GM19395 (cell line): ENCODE results near the gene BIK.

ENCODE experiments used
- ATAC-seq: cut with Tn5 transposase; IDR thresholded peaks from one replicate; pipeline ENCODE4 v1.9.1; 2021; ENCODE audit warnings: mild to moderate bottlenecking, moderate library complexity; ENCODE audit not compliant: unreplicated experiment

BIK gene, protein sequence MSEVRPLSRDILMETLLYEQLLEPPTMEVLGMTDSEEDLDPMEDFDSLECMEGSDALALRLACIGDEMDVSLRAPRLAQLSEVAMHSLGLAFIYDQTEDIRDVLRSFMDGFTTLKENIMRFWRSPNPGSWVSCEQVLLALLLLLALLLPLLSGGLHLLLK

DNA sequence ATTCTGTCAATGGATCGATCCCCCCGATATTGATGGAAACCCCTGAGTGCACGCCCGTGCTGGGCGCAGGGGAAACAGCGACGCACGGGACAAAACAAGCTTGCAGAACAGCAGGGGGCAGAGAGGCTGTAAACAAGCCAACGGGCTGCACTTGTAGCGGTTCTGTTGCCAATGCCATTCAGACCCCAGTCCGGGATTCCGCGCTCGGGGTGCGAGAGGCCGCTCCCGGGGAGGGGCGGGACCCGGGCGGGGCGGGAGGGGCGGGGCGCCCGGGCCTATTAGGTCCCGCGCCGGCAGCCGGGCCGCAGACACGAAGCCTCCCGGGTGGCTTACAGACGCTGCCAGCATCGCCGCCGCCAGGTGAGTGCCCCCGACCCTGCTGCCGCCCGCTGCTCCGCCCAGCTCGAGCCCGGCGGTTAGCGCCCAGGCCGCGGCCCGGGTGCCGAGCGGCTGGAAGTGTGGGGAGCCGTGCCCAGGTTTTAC lies at the start of gene BIK:
TSS of gene BIK (plus strand) at position 307 of the 483 bp plus-strand sequence. CDS start 13,273 bp downstream, outside the sequence.
- ATAC-seq: no peak

DNA sequence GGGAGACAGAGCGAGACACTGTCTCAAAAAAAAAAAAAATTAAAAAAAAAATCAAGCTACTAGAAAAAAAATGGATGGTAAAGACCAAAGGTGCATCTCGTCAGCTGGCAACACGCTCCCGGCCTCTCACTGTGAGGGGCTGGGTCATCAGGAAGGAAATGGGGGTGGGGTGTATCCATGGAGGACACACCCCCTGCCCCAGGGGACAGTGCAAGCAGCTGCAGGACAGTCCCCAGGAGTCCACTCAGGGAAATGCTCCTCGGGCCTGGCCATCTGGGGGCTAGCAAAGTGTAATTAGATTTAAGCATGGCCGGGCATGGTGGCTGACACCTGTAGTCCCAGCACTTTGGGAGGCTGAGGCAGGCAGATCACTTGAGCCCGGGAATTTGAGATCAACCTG lies 44.4 kb upstream of the BIK start:
- ATAC-seq: no peak

DNA sequence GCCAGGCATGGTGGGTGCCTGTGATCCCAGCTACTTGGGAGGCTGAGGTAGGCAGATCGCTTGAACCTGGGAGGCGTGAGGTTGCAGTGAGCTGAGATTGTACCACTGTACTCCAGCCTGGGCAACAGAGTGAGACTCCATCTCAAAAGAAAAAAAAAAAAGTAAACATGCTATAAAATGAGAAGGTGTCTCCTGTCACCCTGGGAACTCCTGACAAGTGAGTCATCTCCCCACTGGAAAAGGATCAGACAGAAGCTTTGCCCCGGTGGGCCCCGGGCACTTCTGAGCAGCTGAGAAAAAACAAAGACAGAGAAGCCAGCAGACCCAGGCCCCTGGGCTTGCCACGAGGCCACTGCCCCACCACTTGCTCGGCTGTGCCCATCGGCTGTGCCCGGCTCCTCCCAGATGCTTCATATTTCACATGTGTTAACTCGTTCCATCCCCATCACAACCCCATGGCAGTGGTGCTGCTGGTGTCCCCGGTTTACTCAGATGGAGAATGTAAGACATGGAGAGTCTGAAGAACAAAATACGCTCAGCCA lies 43.6 kb upstream of the BIK start:
- no peak for ATAC-seq

DNA sequence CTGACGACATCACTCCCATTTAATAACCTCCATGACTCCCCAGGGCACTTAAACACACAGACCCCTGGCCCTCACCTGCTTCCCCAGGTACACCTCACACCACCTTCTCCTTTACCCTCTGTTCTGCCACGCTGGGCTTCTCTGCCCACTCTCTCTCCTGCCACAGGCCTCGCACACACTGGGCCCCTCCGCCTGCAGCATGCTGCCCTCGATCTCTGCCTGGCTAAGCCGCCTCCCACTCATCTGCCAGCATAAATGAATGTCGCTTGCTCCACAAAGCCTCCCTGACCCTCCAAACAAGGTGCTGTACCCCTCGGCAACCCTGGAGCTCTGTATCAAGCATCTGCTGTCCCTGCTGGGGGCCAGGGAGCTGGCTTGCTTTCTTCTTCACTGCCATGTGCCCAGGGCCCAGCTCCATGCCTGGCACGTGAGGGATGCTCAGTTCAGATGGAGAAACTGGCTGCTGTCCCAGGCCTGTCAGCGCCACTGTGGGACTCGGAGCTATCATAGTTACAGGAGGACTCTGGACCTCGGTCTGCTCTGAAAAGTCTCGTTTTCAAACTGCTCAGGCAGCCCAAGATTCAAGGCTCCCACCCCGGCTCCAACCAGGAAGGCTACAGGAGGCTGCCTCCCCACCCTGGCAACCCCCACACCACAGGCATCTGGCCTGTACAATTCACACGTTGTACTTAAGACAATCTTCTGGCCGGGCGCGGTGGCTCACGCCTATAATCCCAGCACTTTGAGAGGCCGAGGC lies 33.3 kb upstream of the BIK start:
- ATAC-seq: no peak

DNA sequence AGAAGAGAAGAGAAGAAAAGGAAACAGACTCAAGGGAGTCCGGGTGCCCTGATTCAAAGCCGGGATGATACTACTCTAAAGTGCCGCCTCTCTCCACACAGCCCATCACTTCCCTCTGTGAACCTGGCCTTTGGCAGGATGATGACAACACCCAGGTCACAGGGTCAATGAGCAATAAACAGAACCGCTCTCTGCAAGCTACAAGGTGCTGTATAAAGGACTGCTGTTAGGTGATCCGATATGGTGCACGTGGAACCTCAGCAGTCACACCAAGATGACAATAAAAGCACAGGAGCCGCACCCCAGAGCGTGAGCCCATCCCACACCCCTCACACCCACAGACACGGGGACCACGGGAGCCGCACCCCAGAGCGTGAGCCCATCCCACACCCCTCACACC lies 32.0 kb upstream of the BIK start:
- ATAC-seq: no peak

DNA sequence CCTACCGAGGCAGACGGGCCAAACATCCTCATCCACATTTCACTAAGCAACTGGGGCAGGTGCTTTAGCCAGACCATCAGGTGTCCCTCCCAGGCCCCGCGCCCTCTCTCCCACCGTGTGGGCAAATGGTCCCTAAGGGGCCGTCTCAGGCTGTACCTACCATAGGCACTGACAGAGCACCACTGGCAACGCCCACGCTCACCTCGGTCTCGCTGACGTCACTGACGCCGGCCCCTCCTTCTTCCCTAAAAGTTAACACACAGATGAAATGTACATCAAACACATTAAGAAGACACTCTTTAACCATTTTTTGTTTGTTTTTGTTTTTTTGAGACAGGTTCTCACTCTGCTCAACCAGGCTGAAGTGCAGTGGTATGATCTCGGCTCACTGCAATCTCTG lies 30.8 kb upstream of the BIK start:
- no peak for ATAC-seq

DNA sequence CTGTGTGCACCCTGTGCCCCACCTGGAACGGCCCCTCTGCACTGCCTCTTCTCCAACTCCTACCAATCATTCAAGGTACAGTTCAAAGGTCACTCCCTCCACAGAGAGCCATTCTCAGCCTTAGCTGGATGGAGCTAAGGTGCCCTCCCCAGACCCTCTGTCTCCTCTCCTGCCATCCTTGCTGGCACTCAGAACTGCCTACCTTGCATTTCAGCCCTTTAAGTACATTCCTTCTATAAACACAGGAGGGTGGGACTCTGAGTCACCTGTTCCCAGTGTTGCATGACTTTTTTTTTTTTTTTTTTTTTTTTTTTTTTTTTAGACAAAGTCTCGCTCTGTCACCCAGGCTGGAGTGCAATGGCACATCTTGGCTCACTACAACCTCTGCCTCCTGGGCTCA lies 29.9 kb upstream of the BIK start:
- ATAC-seq: no peak

DNA sequence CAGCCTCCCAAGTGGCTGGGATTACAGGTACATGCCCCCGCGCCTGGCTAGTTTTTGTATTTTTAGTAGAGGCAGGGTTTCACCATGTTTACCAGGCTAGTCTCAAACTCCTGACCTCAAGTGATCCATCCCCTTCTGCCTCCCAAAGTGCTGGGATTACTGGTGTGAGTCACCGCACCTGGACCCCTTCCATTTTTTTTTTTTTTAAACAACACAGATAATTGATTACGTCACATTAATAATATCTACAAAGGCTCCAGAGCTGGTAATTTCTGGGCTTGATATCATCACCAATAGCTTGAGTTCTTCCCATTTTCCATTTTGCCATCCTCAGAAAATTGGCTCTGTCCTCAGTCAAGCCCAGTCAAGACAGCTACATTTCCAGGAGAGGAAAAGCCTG lies 28.6 kb upstream of the BIK start:
- ATAC-seq: no peak

DNA sequence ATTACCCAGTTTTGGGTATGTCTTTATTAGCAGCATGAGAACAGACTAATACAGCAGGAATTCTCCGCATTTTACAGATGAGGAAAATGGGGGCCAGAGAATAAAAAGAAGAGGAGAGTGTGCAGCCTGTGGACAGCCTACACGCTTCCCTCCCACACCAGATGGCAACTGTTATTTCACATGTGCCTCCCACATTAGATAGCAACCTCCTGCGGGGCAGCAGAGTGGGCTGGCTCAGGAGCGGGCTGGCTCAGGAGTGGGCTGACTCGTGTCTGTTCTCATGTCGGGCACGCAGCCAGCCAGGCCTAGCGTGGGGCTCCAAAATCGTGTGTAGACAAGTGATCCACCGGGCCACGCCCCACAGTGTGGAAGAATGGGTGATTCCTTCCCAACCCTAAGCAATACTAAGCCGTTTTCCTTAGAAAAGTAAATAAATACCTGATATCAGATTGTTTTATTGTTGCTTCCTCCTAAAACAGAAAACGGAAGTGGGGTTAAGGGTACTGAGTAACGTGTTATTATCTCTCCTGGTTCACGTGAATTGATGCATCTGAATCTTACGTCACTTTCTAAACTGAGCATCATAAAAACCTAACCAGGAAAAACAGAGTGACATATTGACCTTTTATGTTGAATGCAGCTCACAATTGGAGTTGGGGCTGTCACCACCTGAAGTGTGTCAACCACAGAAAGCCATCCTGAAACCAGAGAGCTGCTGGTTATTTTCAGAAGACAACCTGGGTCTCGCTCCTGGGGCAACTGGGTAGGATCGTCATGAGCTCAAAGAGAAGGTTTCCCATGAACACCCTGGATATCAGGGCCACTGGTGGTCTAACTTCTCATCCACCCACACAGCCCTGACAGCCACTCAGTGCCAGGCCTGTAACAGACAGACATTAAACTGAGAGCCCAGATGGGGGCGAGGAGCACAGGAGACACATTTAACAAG lies 24.6 kb upstream of the BIK start:
- no peak for ATAC-seq

DNA sequence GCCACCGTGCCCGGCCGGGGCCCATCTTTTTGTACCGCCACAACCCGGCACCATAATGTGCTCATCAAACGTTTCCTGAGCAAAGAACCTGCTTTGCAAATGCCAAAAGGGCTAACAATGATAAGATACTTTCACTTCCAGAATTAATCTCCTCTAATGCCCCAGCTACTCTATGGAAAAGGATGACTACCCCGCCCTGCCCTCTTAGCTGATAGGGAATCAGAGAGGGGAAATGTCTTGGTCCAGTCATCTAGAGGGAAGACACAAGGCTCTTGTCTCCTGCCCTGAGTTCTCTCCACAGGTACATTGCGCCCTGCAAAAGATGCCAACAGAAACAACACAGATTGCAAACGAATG lies 21.9 kb upstream of the BIK start:
- ATAC-seq: no peak

DNA sequence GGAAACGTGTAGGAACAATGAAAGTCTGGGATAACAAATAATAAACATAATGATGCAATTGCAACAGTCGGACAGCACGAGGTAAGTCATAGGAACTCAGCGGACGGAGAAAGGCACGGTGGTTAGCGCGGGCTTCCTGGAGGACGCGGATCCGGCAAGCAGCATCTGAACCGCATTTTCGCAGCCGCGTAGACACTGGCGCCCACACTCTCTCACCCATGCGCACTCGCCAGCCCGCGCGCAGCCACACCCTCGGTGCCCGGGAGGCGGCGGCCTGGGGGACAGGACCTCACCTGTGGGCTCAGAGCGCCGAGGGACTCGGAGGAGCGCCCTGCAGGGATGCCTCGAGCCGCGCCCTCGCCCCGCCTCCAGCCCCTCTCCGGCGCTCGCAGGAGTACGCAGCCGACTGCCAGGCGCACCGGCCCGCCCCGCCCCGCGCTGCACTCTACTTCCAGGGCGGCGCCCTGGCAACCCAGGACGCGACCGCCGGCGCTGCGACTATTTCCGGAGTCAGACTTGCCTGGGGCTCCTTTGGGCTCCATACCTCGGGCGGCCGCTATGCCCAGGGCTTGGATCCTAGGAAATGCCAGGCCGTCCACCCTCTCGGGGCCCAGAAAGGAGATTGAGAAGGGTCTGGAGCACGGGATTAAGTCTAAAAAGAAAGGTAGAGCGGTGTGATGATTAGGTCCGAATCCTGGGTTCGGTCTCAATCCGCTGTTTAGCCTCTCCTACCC lies 21.4 kb upstream of the BIK start, which contains the start of gene TTLL1:
TSS of gene TTLL1 (minus strand) at position 408 of the 734 bp plus-strand sequence. CDS start 13,805 bp downstream, outside the sequence.
- ATAC-seq: peak; percentile 70

DNA sequence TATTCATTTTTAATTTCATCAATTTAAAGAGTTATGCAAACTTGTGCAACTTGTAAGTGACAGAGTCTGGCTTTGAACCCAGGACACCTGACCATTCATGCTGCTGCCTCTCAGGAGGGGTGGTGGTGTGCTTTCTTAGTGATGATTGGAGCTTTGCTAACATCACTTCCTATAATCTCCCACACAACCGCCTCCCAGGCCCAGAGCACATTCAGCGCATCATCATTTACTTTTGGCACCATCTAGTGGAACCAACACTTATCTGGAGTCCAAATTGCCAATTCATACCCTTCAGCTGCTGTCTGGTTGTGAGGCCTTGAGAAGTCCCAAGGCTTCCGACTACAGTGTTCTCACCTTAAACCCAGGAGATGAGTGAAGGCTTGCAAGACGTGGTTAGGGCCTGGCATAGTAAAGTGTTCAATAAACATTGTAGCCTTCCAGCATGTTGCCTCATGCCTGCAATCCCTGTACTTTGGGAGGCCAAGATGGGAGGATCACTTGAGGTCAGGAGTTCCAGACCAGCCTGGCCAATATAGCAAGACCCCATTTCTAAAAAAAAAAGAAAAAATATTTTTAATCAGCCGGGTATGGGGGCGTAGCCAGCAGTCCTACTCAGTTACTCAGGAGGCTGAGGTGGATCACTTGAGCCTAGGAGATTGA lies 20.3 kb upstream of the BIK start:
- no peak for ATAC-seq

DNA sequence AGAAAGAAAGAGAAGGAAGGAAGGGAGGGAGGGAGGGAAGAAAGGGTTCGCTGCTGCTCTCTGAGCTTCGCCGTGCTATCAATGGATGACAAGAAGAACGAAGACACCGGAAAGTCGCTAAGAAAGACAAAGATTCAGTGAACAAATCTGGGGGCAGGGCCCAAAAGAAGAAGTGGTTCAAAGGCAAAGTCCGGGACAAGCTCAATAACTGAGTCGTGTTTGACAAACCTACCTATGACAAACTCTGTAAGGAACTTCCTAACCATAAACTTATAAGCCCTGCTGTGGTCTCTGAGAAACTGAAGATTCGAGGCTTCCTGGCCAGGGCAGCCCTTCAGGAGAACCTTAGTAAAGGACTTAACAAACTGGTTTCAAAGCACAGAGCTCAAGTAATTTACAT lies 18.5 kb upstream of the BIK start:
- no peak for ATAC-seq

DNA sequence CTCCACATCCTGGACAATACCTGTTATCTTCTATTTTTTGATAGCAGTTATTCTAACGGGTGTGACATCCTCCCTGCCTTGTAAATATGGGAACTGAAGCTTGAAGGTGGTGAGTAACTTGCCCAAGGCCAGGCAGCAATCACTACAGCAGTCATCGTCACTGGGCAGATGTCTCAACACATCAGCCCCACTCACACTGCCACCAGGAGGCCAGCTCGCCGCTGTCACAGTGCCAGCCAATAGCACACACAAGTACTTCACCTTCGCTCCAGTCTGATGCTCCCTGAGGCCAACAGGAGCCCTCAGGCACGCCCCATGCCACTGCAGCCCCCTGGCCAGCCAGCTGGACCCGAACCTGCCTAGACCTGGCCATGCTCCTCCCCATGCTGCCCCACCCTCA lies 16.5 kb upstream of the BIK start:
- no peak for ATAC-seq

DNA sequence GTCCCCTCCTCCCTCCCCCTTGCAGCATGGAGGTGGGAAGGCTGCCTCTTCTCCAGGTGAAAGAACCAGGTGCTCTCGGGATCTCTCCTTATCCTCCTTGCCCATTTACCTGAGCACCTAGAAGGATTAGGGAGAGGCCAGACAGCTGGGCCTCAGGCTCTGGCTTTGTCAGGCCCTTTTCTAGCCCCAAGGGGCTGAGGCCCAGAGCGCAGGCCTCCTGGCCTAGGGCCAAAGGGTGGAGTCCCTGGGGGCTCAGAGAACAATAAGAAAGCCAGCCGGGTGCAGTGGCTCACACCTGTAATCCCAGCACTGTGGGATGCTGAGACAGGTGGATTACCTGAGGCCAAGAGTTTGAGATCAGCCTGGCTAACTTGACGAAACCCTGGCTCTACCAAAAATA lies 16.0 kb upstream of the BIK start:
- no peak for ATAC-seq

DNA sequence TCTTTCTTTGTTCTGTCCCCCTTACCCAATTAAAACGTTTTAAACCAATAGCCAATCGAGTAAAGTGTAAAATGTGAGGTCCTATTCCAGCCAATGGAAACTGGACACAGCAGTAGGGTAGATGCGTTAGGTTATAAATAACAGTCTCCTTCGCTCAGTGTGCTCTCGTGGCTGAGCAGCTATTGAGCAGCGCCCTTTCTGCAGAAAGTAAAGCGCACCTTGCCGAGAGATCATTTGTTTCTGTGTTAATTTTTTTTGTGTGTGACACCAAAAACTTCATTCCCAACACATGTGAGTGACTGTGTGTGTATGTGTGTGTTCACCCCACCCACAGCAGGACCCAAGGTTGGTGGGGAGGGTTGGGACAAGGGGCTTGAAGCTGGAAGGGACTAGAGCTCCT lies 14.1 kb upstream of the BIK start:
- ATAC-seq: no peak

DNA sequence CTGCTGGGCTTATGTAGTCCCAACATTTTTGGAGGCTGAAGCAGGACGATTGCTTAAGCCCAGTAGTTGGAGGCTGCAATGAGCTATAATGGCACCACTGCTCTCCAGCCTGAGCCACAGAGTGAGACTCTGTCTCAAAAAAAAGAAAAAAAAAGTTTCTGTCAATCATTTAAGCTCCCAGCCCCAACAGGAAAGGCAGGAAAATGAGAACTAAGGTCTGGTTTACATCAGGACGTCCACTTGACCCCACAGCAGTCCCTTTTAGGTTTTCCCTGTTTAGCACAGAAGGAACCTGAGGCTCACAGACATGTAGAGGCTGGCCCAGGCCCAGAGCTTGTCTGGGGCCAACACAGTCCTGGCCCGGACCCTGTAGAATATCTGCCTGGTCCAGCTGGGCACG lies 12.2 kb upstream of the BIK start:
- no peak for ATAC-seq

DNA sequence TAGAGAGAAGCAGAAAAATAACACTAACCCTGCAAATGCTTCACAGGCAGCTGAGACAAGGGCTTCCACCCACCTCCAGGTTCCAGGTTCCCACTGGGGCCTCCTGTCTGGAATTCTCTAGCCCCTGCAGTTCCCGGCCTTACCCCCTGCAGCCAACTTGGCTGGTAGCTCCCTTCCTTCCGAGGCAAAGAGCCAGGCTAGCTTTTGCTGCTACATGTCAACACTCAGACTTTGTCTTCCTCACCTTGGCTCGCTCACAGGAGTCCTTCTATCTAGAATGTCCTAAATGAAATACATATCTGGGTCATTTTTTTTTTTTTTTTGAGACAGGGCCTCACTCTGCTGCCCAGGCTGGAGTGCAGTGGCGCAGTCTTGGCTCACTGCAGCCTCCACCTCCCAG lies 11.5 kb upstream of the BIK start:
- ATAC-seq: no peak

DNA sequence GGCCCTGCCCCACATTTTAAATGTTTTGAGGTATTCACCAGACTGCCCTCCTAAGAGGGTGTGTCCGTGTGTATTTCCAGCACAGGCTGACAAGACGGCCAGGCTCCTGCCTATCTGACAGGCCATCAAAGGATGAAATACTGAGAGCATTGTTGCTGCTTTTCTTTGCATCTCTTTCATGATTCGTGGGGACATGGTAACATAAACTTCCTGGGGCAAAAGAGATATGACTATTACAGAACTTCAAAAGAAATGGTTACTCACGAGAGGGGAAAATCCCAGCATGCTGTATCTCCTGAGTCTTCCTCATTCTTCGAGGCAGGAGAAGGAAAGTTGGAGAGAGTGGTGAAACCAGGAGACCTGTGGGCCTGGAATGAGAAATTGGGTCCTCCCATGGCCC lies 10.3 kb upstream of the BIK start:
- ATAC-seq: no peak

DNA sequence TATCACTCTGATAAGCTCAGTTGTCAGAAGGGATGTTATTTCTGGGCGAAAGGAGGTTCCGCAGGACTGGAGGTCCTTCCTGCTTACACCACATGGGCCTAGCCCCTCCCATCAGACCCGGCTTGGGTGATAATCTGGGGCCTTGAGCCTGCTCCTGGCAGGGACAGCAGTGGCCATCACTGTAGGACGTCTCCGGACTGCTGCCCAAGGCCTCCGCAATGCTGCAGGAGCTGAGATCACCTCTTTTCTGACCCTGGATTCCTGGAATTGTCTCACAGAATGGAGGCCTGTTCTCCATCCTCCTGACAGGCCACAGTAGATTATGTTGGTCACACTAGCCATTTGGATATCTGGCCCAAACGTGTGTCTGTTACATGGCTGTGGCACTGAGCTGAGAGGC lies 9.2 kb upstream of the BIK start:
- no peak for ATAC-seq
